Psoas muscle (tissue), 8 donors: Measurements from ENCODE around the gene PLIN4. TPM values are rescaled to one million over a fixed set of nuclear protein-coding genes. Genes with fewer than 3 reads are reported as not detected.

Experiments used
- ATAC-seq, 4 donors: fragments of 200-7000 bp; cut with Tn5 transposase; one replicate each; pipeline ENCODE4 v1.9.1; 2020; ENCODE audit warnings: moderate library complexity in 3 of 4, mild to moderate bottlenecking in 2 of 4
- DNase-seq, 2 donors: peaks; one replicate each; pipeline ENCODE4 v3.0.0-alpha.2; 2020
- H3K27ac ChIP-seq: fragments of 200-600 bp; one replicate; pipeline ENCODE4 v1.8.0; 2022
- H3K27me3 ChIP-seq, 3 donors: fragments of 200-600 bp in 1 of 3; one replicate each; pipeline versions ENCODE4 v1.6.1 to v1.8.0; 2013 to 2022; ENCODE audit warnings: low read length in 2 of 3, mild to moderate bottlenecking in 2 of 3, moderate library complexity in 1 of 3; ENCODE audit not compliant: insufficient read depth in 3 of 3
- H3K36me3 ChIP-seq, 2 donors: fragments of 200-600 bp in 1 of 2; one replicate each; pipeline versions ENCODE4 v1.6.1 to v1.8.0; 2013 to 2022; ENCODE audit warnings: low read depth in 1 of 2, mild to moderate bottlenecking in 1 of 2, moderate library complexity in 1 of 2; ENCODE audit not compliant: insufficient read depth in 1 of 2
- H3K4me1 ChIP-seq: fragments of 200-600 bp; one replicate; pipeline ENCODE4 v1.8.0; 2022
- H3K4me3 ChIP-seq: fragments of 200-600 bp; one replicate; pipeline ENCODE4 v1.8.0; 2022; ENCODE audit warnings: mild to moderate bottlenecking
- H3K9me3 ChIP-seq: fragments of 200-600 bp; one replicate; pipeline ENCODE4 v1.8.0; 2022
- WGBS, 3 donors: extraction: QIAGEN DNeasy Blood & Tissue Kit; methylation state at CpG; one replicate each; pipeline versions ENCODE4 v1.1.6 to v1.1.7; 2013; 5-methylcytosine and 5-hydroxymethylcytosine counted together
- intact Hi-C, 2 donors: fragments of 100-400 bp; cut with DNase I; formaldehyde crosslinking; loops; one replicate each; pipeline versions ENCODE4 v1.11.0 to v1.14.2; 2022
- polyA plus RNA-seq, 3 donors: library from polyadenylated mRNA; stranded (reverse); fragments of 200-250 nt; gene quantifications; one replicate each; pipeline ENCODE4 v1.2.3, GENCODE V29; 2013
- total RNA-seq, 4 donors: library from RNA; stranded (reverse); fragmentation: NEBNext Ultra II Directional in 2 of 4; extraction: Animal tissue kit (Norgen Biotek cat#: 25700) in 2 of 4; gene quantifications; one replicate each; pipeline versions ENCODE4 v1.2.1 to v1.2.4, GENCODE V29; 2021 to 2023
- TF ChIP-seq, protein P1 (sequence below): fragments of 200-600 bp; IDR thresholded peaks from one replicate; pipeline ENCODE4 v1.8.0; 2022; ENCODE audit warnings: antibody characterized with exemption
- donor health status: healthy with polysubstance abuse.
- donor health status: DM: no; HTN: no; CAD: no; lungs with moderate emphysema.
- donor health status: Bipolar disorder and iron deficiency.
- donor health status: healthy.
- donor health status: DM: yes; HTN: yes; CAD: no.
- donor health status: DM: no; HTN: no; CAD: no.
- donor health status: DM: no; HTN: no; CAD: no.
- donor health status: DM: yes; HTN: yes; CAD: no.

The PLIN4 gene
- total and polyA plus RNA-seq, 7 donors, result 29.0 to 309 (median 115) TPM

DNA sequence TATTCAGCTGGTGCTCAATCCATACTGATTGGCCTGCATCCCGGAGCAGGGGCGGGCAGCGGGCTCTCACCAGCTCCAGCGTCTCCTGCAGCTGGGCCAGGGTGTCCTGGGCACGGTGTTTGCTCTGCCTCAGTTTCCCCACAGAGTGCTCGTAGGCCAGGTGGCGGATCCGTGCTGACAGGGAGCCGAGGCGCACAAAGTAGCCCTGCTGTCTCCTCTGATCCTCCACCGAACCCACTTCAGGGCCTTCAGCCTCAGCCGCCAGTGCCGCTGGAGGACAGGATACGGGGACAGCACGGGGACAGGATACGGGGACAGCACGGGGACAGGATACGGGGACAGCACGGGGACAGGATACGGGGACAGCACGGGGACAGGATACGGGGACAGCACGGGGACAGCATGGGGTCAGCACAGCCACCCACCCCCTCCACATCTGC, 7.3 kb upstream of the PLIN4 start:
- TF ChIP-seq, protein P1, sequence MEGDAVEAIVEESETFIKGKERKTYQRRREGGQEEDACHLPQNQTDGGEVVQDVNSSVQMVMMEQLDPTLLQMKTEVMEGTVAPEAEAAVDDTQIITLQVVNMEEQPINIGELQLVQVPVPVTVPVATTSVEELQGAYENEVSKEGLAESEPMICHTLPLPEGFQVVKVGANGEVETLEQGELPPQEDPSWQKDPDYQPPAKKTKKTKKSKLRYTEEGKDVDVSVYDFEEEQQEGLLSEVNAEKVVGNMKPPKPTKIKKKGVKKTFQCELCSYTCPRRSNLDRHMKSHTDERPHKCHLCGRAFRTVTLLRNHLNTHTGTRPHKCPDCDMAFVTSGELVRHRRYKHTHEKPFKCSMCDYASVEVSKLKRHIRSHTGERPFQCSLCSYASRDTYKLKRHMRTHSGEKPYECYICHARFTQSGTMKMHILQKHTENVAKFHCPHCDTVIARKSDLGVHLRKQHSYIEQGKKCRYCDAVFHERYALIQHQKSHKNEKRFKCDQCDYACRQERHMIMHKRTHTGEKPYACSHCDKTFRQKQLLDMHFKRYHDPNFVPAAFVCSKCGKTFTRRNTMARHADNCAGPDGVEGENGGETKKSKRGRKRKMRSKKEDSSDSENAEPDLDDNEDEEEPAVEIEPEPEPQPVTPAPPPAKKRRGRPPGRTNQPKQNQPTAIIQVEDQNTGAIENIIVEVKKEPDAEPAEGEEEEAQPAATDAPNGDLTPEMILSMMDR, result no peak
- ATAC-seq, result no peak
- Histone ChIP-seq H3K27me3 (no peaks in the 10 kb centered on the region), H3K4me3 (no peak overlapping the region), H3K36me3 (peaks cover 0 to 78% of the 10 kb centered on the region in 2 donors), H3K27ac (no peak overlapping the region), H3K9me3 (no peaks in the 10 kb centered on the region), H3K4me1 (no peaks in the 10 kb centered on the region)
- 57 to 61% (median 60%) methylated on average over 21 to 23 of the region's 23 CpGs for WGBS, 3 donors
- intact Hi-C loops, result loop anchor here in 1 of 2 donors (10.0 kb wide), 1 partner anchor 261 kb away; no protein-coding TSS in a partner anchor
- DNase-seq, result no peak

DNA sequence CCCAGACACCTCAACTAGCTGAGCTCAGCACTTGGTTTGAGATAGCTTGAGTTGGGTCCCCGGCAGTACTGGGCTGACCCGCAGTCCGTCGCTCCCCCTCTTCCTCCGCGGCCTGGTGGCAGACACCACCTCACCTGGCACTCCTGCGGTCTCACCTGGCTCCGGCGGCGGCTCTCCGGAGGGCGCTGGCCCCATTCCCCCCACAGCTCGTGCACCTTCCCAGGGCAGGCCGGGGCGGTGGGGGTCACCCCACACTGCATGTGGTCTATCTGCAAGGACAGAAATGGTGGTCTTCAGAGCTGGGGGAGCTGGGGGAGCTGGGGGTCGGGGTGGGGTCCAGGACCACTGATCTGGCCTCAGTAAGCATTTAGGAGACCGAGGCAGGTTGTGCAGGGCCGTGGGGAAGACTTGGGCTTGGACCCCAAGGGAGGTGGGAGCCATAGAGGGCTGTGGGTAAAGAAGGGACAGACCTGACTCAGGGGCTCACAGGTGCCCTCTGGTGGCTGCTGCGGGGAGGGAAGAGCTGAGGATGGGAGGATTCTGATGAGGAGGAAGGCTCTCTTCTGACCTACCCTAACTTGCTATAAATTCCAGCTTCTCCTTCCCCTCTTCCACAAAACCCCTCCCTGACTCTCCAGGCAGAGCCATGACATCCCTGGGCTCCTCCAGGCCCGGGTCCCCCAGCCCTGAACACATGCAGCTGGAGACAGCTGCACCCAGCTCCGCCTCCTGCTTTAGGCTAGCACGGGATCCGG, 6.7 kb upstream of the PLIN4 start:
- ATAC-seq, result peak; percentile 51 to 66 (median 64)
- Histone ChIP-seq H3K9me3 (no peaks in the 10 kb centered on the region), H3K36me3 (peaks cover 0 to 80% of the 10 kb centered on the region in 2 donors), H3K27ac (no peak overlapping the region), H3K4me1 (no peaks in the 10 kb centered on the region), H3K27me3 (no peaks in the 10 kb centered on the region), H3K4me3 (no peak overlapping the region)
- intact Hi-C loops, result loop anchor here in 1 of 2 donors (10.0 kb wide), 1 partner anchor 260 kb away; no protein-coding TSS in a partner anchor
- peak; percentile 69 to 83 for DNase-seq
- 68 to 70% (median 69%) methylated on average over 22 to 23 of the region's 23 CpGs for WGBS, 3 donors
- TF ChIP-seq, protein P1, result peak; percentile 58

DNA sequence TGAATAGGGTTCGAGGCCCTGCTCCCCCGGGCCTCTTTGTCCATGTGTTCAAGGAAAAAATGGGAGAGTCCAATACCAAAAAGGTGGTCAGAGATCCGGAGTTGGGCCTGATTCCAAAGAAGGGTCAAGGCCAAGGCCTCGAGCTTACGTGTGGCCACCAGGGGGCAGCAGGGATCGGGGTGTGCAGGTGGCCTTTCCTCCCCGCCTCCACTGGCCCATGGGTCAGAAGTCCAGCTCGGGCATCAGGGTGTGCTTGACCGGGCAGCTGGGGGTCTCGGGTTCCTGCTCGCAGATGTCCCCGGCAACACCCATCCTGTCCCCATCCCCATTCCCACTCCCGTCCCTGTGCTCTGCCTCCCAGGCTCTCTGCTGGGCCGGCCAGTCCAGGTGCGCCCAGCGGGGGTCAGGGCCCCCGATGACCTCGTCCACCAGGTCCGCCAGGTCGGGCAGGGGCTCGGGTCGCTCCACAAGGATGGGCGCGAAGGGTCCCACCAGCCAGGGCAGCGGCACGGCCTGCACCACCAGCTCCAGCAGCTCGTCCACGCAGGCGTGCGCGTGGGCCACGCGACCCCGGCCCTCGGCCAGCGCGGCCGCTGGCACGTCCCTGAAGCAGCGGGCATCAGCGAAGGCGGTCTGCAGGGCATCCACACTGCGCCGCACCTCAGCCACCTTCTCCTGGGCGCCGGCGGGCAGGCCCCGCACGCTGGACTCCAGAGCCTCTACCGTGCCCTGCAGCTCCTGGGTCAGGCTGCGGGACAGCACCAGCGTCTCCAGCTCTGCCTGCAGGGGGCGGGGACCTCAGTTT, 5.2 kb upstream of the PLIN4 start:
- peak; percentile 17 to 38 (median 27) for ATAC-seq
- no peaks in the 10 kb centered on the region for H3K9me3 ChIP-seq
- H3K27ac ChIP-seq, result no peak overlapping the region
- no peaks in the 10 kb centered on the region for H3K27me3 ChIP-seq
- 74 to 77% (median 76%) methylated on average over 44 to 53 of the region's 53 CpGs for WGBS, 3 donors
- peaks cover 10% of the 10 kb centered on the region for H3K4me1 ChIP-seq
- intact Hi-C loops, result loop anchor here in 1 of 2 donors (10.0 kb wide), 1 partner anchor 259 kb away; no protein-coding TSS in a partner anchor
- H3K4me3 ChIP-seq, result no peak overlapping the region
- peaks cover 0 to 72% of the 10 kb centered on the region in 2 donors for H3K36me3 ChIP-seq
- peak; percentile 71 to 87 for DNase-seq
- TF ChIP-seq, protein P1, result peak; percentile 64

DNA sequence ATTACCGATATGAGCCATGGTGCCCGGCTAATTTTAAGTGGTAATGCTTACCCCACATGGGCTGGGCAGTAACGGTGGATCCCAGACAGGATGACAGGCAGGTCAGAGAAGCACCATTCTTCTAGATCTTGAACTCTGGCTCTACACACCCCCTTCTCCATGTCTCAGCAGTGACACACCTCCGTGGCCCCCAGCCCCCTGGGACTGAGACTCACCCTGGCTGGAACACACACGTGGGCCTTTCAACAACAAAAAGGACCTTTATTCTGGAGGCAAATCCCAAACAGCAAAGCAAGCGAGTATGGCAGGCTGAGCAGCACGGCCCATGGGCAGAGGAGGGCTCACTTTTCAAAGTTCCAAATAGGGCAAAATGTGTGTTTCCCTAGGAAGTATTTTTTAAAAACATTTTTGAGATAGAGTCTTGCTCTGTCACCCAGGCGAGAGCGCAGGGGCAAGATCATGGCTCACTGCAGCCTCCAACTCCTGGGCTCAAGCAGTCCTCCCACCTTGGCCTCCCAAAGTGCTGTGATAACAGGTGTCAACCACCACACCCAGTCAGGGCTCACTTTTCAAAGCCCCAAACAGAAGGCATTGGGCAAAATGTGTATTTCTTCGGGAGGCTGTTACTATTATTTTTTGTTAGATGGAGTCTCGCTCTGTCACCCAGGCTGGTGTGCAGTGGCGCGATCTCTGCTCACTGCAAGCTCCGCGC, 4.2 kb upstream of the PLIN4 start:
- Histone ChIP-seq H3K36me3 (peaks cover 0 to 66% of the 10 kb centered on the region in 2 donors), H3K9me3 (no peaks in the 10 kb centered on the region), H3K27ac (peak overlapping the region; percentile 36), H3K4me3 (no peak overlapping the region), H3K4me1 (peaks cover 12% of the 10 kb centered on the region), H3K27me3 (no peaks in the 10 kb centered on the region)
- intact Hi-C loops, result loop anchor here in 1 of 2 donors (1.0 to 10.0 kb wide), 2 partner anchors 113 to 258 kb away; no protein-coding TSS in a partner anchor
- WGBS, 3 donors, result 88 to 90% (median 88%) methylated on average over 15 of the region's 15 CpGs
- ATAC-seq (no peak), DNase-seq (no peak)
- TF ChIP-seq, protein P1, result no peak
